Stimulated activated CD8-positive, alpha-beta memory T cell treated with anti-CD3 and anti-CD28 coated beads, Interleukin-15, amount 100 ng/mL, for 1 hour (primary cell): Measurements from ENCODE around the gene ABCC10.
"Not testable (repeated sequence)": the region's sequence is repeated elsewhere in the genome, so short reads cannot be mapped to it uniquely, and the experiment has no call there.

Experiments used
- DNase-seq: peaks from one replicate; pipeline ENCODE4 v3.0.0-alpha.2; 2020; ENCODE audit warnings: low read depth

ABCC10 gene

DNA sequence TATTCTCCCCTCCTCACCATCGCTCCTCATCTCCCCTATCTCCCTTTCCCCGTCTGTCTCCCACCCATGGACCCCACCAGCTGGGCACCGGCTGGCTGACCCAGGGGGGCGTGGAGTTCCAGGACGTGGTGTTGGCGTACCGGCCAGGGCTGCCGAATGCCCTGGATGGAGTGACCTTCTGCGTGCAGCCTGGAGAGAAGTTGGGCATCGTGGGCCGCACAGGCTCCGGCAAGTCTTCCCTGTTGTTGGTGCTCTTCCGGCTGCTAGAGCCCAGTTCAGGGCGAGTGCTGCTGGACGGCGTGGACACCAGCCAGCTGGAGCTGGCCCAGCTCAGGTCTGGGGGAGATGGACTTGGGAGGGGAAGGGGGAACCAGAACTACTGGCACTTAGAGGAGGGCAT, 20.3 kb downstream of the ABCC10 start:
- no peak for DNase-seq

DNA sequence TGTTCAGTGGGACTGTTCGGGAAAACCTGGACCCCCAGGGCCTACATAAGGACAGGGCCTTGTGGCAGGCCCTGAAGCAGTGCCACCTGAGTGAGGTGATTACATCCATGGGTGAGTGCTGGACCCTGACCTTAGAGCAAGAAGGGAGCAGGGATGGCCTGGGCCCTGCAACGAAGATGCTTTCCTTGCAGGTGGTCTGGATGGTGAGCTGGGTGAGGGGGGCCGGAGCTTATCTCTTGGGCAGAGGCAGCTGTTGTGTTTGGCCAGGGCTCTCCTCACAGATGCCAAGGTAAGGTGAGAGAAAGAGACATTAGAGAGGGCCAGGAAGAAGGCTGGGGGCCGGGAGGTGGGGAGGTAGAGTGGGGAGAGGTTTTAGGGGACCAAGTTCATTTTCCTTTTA, 21.6 kb downstream of the ABCC10 start:
- no peak for DNase-seq

GRCh38 chr6:43450699-43451131, 23.4 kb downstream of the ABCC10 start:
- no peak for DNase-seq

DNA sequence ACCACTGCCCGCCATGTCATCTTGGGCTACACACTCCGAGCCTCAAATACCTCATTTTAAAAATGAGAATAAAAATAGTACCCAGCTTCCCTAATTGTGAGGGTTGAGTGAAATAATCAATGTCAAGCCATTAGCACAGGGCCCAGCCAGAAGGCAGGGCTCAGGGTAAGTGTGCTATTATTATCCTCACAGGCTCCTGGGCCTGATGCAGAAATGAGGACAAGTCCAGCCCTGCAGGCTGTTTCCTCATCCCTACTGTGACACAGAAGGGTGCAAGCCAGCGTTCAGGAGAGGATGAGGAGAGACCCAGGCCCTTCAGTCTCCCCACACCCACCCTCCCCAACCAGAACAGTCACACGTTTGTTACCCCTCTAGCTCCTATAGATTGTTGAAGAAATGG, 24.0 kb downstream of the ABCC10 start:
- no peak for DNase-seq

DNA sequence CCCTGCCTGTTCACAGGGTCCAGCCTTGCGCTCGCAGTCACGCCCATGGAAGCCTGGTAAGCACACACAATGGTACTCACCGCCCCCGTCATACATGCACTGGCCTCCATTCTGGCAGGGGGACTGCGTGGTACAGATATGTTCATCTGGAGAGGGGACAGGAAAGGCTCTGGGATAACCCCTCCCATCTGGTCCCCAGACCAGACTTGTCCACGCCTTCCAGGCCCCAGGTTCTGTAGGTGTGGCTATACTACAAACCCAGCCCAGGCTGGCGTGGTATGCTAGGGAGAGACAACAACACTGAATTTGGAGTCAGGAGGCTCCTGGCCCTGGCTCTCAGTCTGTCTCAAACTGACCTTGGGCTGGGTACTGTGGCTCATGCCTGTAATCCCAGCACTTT, 24.6 kb downstream of the ABCC10 start:
- no peak for DNase-seq

DNA sequence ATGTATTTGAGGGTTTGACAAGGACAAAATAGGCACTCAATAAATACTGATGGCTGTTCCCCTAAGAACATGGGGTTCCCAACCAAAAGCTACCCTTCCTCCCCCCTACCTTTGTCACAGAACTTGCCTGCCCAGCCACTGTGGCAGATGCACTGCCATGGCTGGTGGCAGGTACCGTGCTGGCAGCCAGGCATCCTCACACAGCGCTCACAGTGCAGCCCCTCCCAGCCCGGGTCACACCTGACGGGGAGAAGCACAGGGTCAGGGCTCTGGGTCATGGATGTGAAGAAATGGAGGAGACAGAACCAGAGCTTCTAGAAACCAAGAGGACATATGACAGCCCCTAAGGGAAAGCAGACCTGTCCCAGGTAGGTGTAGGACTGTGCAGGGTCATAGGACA, 25.6 kb downstream of the ABCC10 start:
- no peak for DNase-seq

DNA sequence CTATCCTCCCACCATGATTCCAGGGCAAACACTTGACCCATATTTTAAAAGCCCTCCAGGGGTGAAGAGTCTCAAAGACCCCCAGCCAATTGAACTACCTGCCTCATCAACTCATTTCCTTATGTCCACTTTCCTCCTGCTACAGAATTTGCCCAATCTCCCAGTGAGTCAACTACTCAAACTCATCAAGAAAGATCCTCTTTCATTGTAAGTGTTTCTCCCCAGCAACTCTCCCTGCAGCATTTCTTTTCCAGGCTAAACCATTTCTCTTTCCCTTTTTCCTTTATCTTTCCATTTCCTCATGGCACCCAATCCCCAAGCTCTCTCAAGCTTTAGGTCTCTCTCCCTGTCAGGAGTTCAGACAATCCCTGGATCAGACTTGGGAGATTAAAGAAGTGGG, 26.5 kb downstream of the ABCC10 start:
- no peak for DNase-seq

GRCh38 chr6:43454290-43454695, 27.0 kb downstream of the ABCC10 start:
- DNase-seq: peak; percentile 41

GRCh38 chr6:43454696-43455530, 27.6 kb downstream of the ABCC10 start:
- DNase-seq: no peak

GRCh38 chr6:43455531-43456428, 28.4 kb downstream of the ABCC10 start, which contains the start of gene DLK2:
TSS of gene DLK2 (minus strand) at chr6:43455548. CDS start at chr6:43454825, 723 bp downstream.
- DNase-seq: no peak

- DNase-seq: no peak
Observed at GRCh38 chr6:43457643-43458042, 30.3 kb downstream of the ABCC10 start.

GRCh38 chr6:43458154-43458553, 30.8 kb downstream of the ABCC10 start:
- DNase-seq: not testable (repeated sequence)

GRCh38 chr6:43459535-43459934, 32.2 kb downstream of the ABCC10 start:
- no peak for DNase-seq

GRCh38 chr6:43460032-43460431, 32.7 kb downstream of the ABCC10 start:
- no peak for DNase-seq

- DNase-seq: no peak
Observed at GRCh38 chr6:43461936-43462335, 34.6 kb downstream of the ABCC10 start.

DNA sequence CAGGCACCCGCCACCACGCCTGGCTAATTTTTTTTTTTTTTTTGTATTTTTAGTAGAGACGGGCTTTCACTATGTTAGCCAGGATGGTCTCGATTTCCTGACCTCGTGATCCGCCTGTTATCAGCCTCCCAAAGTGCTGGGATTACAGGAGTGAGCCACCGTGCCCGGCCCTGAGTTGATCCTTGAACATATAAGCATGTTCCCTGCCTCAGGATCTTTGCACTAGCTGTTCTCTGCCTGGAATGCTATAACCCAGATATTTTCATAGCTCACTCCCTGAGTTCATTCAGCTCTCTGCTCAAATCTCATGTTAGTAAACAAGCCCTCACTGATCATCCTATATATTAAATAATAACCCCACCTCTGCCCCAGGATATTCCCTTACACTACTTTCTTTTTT, 37.0 kb downstream of the ABCC10 start:
- no peak for DNase-seq

DNA sequence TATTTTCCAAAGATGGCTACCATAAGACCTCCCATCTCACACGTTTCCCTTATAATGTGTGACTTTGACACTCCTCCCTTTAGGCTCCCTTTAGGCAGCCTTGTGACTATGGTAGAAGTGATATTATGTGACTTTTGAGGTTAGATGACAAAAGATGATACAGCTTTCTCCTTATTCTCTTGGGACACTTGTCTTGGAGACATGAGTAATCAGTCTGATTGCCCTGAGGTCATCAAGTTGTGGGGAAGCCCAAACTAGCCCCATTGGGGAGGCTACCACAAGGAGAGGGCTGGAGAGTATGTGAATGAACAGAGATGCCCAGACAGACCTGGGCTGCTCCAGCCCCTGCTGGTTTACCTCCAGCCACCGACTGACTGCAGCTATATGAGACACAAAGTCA, 38.6 kb downstream of the ABCC10 start:
- DNase-seq: no peak

- DNase-seq: not testable (repeated sequence)
Observed at GRCh38 chr6:43467265-43467664, 39.9 kb downstream of the ABCC10 start.

DNA sequence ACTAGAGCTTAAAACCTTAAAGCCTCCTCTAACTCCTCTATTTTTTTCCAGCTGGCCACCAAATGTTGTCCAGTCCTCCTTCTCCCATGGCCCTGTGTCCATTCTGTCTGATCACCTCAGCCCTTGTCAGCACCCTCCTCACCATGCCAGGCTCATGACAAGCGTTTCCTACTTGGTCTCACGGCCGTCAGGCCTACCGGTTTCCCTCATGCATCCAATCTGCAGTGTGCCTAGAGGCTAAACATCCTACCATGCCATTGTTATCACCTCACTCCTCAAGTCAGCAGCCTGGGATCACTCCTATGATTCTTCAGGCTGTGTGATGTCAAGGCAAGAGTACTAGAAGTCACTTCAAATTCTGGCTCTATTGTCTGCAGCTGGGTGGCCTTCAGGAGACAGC, 40.4 kb downstream of the ABCC10 start:
- DNase-seq: no peak

GRCh38 chr6:43468240-43468639, 40.9 kb downstream of the ABCC10 start:
- DNase-seq: no peak

- DNase-seq: no peak
Observed at GRCh38 chr6:43468748-43469681, 41.7 kb downstream of the ABCC10 start.

GRCh38 chr6:43469947-43470346, 42.6 kb downstream of the ABCC10 start:
- DNase-seq: no peak
